Measurements from ENCODE around the gene SENP1. TPM values are rescaled to one million over a fixed set of nuclear protein-coding genes. Genes with fewer than 3 reads are reported as not detected.

SENP1 gene
- total RNA-seq, 2 donors from 2014 or later, result 11.5 to 49.6 TPM

DNA sequence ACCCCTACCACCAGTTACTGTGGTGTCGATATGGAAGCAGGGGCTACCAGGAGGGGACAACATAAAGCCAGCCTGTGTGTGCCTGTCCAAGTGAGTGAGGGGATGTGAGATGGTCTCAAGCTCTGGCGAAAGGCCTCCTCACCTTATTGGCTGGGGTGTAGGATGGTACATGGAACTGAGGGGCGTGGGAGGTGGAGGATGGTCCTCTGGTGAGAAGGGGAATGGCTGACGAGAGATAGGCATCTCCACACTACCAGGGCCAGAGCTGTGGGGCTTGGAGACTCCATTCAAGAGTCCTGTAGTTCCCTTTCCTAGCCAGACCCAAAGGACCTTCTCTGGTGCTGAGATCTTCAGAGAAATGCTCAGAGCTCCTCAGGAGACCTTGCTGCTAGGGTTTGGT, 69.1 kb downstream of the SENP1 start:
- intact Hi-C loops (cut with DNase I), result no loop called here
- no peak for TF ChIP-seq POLR2A (IDR thresholded peaks at IDR 0.05)
- TF ChIP-seq POLR2AphosphoS5 (IDR thresholded peaks at IDR 0.05), result no peak
- no peak for TF ChIP-seq CTCF (IDR thresholded peaks at IDR 0.05)
- 90% methylated on average over 4 of the region's 4 CpGs for WGBS

GRCh38 chr12:48034835-48035805, 70.8 kb downstream of the SENP1 start:
- DNase-seq (ENCODE audit: low spot score), result no peak
- no peak overlapping the region for H3K4me3 ChIP-seq
- WGBS, result 94% methylated on average over 8 of the region's 8 CpGs

More for the DNA sequence above, 69.1 kb downstream of the SENP1 start:
- no peaks in the 10 kb centered on the region for H3K27me3 ChIP-seq (replicated peaks; ENCODE audit: insufficient read depth)
- H3K9me3 ChIP-seq, result no peaks in the 10 kb centered on the region
- H3K36me3 ChIP-seq, result no peaks in the 10 kb centered on the region
- H3K4me3 ChIP-seq, result no peak overlapping the region
- no peaks in the 10 kb centered on the region for H3K4me1 ChIP-seq (replicated peaks)
- no peak for DNase-seq (ENCODE audit: low spot score)
- no peak overlapping the region for H3K27ac ChIP-seq

GRCh38 chr12:48033451-48033850, 72.4 kb downstream of the SENP1 start:
- TF ChIP-seq CTCF (IDR thresholded peaks at IDR 0.05) (no peak), POLR2A (IDR thresholded peaks at IDR 0.05) (no peak), POLR2AphosphoS5 (IDR thresholded peaks at IDR 0.05) (no peak)
- Histone ChIP-seq H3K4me3 (no peak overlapping the region), H3K27ac (no peak overlapping the region), H3K4me1 (replicated peaks) (no peaks in the 10 kb centered on the region), H3K27me3 (replicated peaks; ENCODE audit: insufficient read depth) (no peaks in the 10 kb centered on the region), H3K9me3 (no peaks in the 10 kb centered on the region), H3K36me3 (no peaks in the 10 kb centered on the region)
- no peak for DNase-seq (ENCODE audit: low spot score)
- WGBS, result 100% methylated on average over 1 of the region's 1 CpG
- intact Hi-C loops (cut with DNase I), result no loop called here

More at GRCh38 chr12:48034835-48035805, 70.8 kb downstream of the SENP1 start:
- H3K27ac ChIP-seq, result no peak overlapping the region
- H3K36me3 ChIP-seq, result no peaks in the 10 kb centered on the region
- intact Hi-C loops (cut with DNase I), result no loop called here
- no peaks in the 10 kb centered on the region for H3K4me1 ChIP-seq (replicated peaks)
- TF ChIP-seq CTCF (IDR thresholded peaks at IDR 0.05) (no peak), POLR2AphosphoS5 (IDR thresholded peaks at IDR 0.05) (no peak), POLR2A (IDR thresholded peaks at IDR 0.05) (no peak)
- no peaks in the 10 kb centered on the region for H3K27me3 ChIP-seq (replicated peaks; ENCODE audit: insufficient read depth)
- no peaks in the 10 kb centered on the region for H3K9me3 ChIP-seq

DNA sequence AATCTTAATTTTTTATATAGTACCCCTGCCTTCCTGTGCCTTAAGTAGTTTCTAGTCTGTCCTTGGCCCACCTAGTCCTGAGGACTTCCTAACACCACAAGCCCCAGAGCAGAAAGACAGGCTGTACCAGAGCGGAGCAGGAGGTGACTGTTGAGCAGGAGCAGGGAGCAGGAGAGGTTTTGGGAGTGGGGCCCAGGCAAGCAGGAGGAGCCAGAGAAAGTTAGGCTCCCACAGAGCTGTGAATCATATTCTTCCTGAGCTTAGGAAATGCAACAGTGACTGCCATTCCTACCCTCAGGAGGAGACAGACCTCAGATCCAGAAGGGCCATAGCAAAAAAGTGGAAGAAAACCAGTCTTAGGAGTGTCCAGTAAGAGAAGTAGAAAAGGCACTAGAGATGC, 73.3 kb downstream of the SENP1 start:
- Histone ChIP-seq H3K4me1 (replicated peaks) (no peaks in the 10 kb centered on the region), H3K4me3 (no peak overlapping the region), H3K27ac (no peak overlapping the region), H3K36me3 (no peaks in the 10 kb centered on the region), H3K9me3 (no peaks in the 10 kb centered on the region), H3K27me3 (replicated peaks; ENCODE audit: insufficient read depth) (no peaks in the 10 kb centered on the region)
- WGBS, result 100% methylated on average over 1 of the region's 1 CpG
- no peak for DNase-seq (ENCODE audit: low spot score)
- TF ChIP-seq POLR2A (IDR thresholded peaks at IDR 0.05), result no peak
- no peak for TF ChIP-seq CTCF (IDR thresholded peaks at IDR 0.05)
- TF ChIP-seq POLR2AphosphoS5 (IDR thresholded peaks at IDR 0.05), result no peak
- intact Hi-C loops (cut with DNase I), result no loop called here

Data from prostate gland (tissue), 2 donors.